ENCODE measurements around the gene SMCHD1.

DNA sequence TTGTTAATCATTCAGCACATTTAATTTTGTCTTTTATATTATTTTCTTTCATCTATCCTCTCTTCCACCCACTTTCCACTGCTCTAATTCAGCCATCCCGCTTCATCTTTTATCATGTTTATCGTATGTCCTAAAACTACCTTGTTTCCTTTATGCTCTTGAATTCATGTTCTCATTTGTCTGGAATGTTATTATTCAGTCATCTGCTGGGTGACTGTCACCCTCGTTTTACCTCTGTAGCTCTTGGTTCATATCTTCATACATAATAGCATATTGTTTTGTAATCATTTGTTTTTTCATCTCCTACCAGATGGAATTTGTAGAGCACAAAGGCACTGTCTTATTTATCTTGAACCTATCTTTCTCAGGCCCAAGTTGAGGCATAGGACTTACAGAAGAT is 37.0 kb downstream of the SMCHD1 start:
- TF ChIP-seq CTCF (IDR thresholded peaks at IDR 0.05), result no peak
- TF ChIP-seq POLR2A (IDR thresholded peaks at IDR 0.05), result no peak

Measured in breast epithelium (tissue), 3 donors.